ENCODE data around the gene CACNA1E.
"Not testable (repeated sequence)": the region's sequence is repeated elsewhere in the genome, so short reads cannot be mapped to it uniquely, and the experiment has no call there.

Gene CACNA1E

DNA sequence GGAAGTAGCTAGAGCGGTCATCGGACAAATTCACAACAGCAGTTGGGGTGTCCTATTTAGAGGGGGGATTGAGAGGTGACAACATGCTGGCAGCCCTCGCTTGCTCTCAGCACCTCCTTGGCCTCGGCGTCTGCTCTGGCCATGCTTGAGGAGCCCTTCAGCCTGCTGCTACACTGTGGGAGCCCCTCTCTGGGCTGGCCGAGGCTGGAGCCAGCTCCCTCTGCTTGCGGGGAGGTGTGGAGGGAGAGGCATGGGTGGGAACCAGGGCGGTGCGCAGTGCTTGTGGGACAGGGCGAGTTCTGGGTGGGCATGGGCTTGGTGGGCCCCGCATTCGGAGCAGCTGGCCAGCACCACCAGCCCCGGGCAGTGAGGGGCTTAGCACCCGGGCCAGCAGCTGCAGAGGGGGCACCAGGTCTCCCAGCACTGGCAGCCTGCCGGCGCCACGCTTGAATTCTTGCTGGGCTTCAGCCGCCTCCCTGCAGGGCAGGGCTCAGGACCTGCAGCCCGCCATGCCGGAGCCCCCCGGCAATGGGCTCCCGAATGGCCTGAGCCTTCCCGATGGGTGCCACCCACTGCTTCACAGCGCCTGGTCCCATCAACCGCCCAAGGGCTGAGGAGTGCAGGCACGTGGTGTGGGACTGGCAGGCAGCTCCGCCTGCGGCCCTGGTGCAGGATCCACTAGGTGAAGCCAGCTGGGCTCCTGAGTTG is 349.0 kb downstream of the CACNA1E start:
- DNase-seq: not testable (repeated sequence)

DNA sequence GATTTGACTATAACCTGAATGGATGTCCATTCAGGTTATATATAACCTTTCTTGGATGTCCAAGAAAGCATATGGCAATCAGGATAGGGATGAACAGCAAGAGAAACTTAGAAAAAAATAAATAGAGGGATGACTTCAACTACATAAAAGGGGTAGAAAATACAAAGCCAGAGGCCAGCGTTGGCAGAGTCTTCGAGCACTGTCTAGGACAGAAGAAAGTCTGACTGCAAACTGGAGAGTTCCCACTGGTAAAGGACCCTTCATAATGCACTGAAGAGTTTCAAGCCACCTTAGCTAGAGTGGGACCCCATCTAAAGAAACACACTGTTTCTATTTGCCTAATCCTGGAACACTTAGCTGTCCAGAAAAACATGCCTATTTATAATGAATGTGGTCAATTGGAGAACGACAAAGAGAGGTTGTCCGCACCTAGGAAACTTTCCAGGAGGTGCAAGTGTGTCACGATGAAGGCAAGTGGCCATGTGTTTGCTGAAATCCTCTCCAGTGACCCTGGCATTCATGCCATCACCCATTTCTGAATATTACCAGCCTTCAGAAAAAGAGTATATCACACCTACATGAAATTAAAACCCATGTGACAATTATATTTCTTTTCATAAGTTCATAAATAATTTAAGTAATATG is 362.8 kb downstream of the CACNA1E start:
- no peak for DNase-seq

DNA sequence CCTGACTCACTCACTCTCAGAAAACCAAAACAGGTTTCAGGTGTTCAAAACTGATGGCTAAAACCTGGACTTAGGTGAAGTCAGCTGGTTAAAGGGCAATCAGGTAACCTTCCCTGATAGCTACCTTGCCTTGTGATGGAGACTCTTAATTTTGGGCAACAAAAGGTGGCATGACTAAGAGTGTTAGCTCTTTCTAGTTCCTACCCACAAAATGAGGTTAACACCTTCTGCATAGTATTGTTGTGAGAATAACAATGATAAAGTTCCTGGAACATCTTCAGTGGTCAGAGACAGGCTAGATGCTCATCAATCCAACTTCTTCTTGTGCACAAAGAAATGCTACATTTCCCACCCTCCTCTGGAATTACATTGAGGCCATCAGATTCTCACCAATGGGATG is 363.4 kb downstream of the CACNA1E start:
- no peak for DNase-seq

DNA sequence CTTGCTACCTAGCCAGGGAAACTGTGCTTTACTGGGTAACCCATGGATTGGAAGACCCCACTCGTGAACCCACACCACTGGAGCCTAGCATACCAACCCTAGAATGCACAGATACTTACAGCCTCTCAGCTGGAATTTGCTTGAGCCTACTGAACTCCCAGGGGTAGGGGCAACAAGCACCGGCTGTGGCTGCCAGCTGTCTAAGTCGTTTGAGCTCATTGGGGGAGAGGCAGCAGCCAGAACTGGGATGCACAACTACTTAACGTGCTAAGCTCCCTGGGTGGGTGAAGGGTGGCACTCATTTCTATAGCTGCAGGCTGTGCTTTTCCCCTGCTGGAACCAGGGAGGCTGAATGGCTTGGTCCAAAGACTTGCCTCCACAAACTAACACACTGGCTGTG is 365.8 kb downstream of the CACNA1E start:
- DNase-seq: no peak

DNA sequence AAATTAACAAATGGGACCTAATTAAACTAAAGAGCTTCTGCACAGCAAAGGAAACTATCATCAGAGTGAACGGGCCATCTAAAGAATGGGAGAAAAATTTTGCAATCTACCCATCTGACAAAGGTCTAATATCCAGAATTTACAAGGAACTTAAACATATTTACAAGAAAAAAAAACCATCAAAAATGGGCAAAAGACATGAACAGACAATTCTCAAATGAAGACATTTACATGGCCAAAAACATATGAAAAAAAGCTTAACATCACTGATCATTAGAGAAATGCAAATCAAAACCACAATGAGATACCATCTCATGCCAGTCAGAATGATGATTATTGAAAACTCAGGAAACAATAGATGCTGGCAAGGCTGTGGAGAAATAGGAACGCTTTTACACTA is 370.9 kb downstream of the CACNA1E start:
- DNase-seq: not testable (repeated sequence)

DNA sequence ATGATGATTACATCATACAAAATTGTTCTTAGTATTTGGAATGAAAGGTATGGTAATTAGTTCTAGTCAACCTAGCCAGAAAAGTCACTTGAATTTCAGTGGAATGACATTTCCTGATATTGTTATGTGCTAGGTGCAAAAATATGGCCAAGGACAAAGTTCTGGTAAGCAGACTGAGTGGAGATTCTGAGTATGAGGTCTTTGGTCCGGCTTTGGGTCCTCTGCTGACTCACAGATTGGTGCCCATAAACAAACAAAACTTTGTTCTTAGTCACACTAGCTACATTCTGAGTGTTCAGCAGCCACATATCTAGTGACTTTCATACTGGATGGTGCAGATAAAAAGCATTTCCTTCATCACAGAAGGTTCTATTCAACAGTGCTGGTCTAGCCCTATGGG is 372.1 kb downstream of the CACNA1E start:
- DNase-seq: no peak

All from stimulated activated naive CD4-positive, alpha-beta T cell treated with Interleukin-2 at 50 U/mL for 16 hours (primary cell).